Mesothelial cell of epicardium (in vitro differentiated cells): ENCODE data around the gene ZNF778. TPM values are rescaled to one million over a fixed set of nuclear protein-coding genes. Genes with fewer than 3 reads are reported as not detected.
"Not testable (repeated sequence)": the region's sequence is repeated elsewhere in the genome, so short reads cannot be mapped to it uniquely, and the experiment has no call there.

Source experiments
- DNase-seq, 2 experiments: peaks; one replicate each; pipeline ENCODE4 v3.0.0; 2021; ENCODE audit warnings: low spot score in 2 of 2; ENCODE audit not compliant: unreplicated experiment in 2 of 2
- H3K27ac Mint-ChIP-seq: 2 replicates; pipeline ENCODE4 v1.8.0; 2021; ENCODE audit warnings: mixed read lengths
- H3K27me3 Mint-ChIP-seq: 2 replicates; pipeline ENCODE4 v1.8.0; 2021; ENCODE audit warnings: low read depth, mixed read lengths
- H3K36me3 Mint-ChIP-seq: 2 replicates; pipeline ENCODE4 v1.8.0; 2021; ENCODE audit warnings: mixed read lengths
- H3K4me1 Mint-ChIP-seq: 2 replicates; pipeline ENCODE4 v1.8.0; 2021; ENCODE audit warnings: mixed read lengths
- H3K4me3 Mint-ChIP-seq: 2 replicates; pipeline ENCODE4 v1.8.0; 2021; ENCODE audit warnings: mild to moderate bottlenecking, moderate library complexity, mixed read lengths
- H3K9me3 Mint-ChIP-seq: 2 replicates; pipeline ENCODE4 v1.8.0; 2021; ENCODE audit warnings: mixed read lengths
- CTCF ChIP-seq: fragments of 200-600 bp; sonication (generic); IDR thresholded peaks from one replicate; pipeline ENCODE4 v1.5.0; 2021; ENCODE audit warnings: antibody characterized with exemption; ENCODE audit not compliant: unreplicated experiment
- total RNA-seq: library from RNA; stranded (reverse); gene quantifications from 3 replicates; pipeline ENCODE4 v1.2.1, GENCODE V29; 2021

The ZNF778 gene
- total RNA-seq, 1 donor from 2014 or later: 10.4 TPM

GRCh38 chr16:89184677-89184932 lies 32.9 kb upstream of the ZNF778 start:
- Mint-ChIP-seq H3K9me3 (no peaks in the 10 kb centered on the region), H3K4me3 (no peak overlapping the region), H3K36me3 (no peaks in the 10 kb centered on the region), H3K27me3 (peaks cover 15% of the 10 kb centered on the region), H3K4me1 (no peaks in the 10 kb centered on the region), H3K27ac (no peak overlapping the region)
- TF ChIP-seq CTCF: no peak
- DNase-seq: no peak

GRCh38 chr16:89184933-89185794 lies 32.3 kb upstream of the ZNF778 start:
- Mint-ChIP-seq H3K4me3 (no peak overlapping the region), H3K9me3 (no peaks in the 10 kb centered on the region), H3K36me3 (no peaks in the 10 kb centered on the region), H3K27ac (no peak overlapping the region), H3K4me1 (no peaks in the 10 kb centered on the region), H3K27me3 (peaks cover 21% of the 10 kb centered on the region)
- TF ChIP-seq CTCF: no peak
- peak in 1 of 2 experiments; percentile 11 for DNase-seq

GRCh38 chr16:89185887-89186592 lies 31.5 kb upstream of the ZNF778 start:
- not testable (repeated sequence) for H3K36me3 Mint-ChIP-seq, H3K4me3 Mint-ChIP-seq, H3K9me3 Mint-ChIP-seq, H3K4me1 Mint-ChIP-seq, DNase-seq, H3K27ac Mint-ChIP-seq
- H3K27me3 Mint-ChIP-seq: peaks cover 26% of the 10 kb centered on the region

- H3K27ac Mint-ChIP-seq, H3K36me3 Mint-ChIP-seq, H3K9me3 Mint-ChIP-seq, H3K4me3 Mint-ChIP-seq, DNase-seq, H3K4me1 Mint-ChIP-seq: not testable (repeated sequence)
- peaks cover 30% of the 10 kb centered on the region for H3K27me3 Mint-ChIP-seq
These were observed 30.9 kb upstream of the ZNF778 start for GRCh38 chr16:89186593-89187031.

- Mint-ChIP-seq H3K27ac (peak overlapping the region; percentile 53), H3K9me3 (no peaks in the 10 kb centered on the region), H3K27me3 (peaks cover 30% of the 10 kb centered on the region), H3K4me3 (no peak overlapping the region), H3K36me3 (no peaks in the 10 kb centered on the region), H3K4me1 (no peaks in the 10 kb centered on the region)
- TF ChIP-seq CTCF: no peak
- peak in 1 of 2 experiments; percentile 14 for DNase-seq
These were observed 30.3 kb upstream of the ZNF778 start for GRCh38 chr16:89187032-89187769.

- Mint-ChIP-seq H3K27me3 (peaks cover 29% of the 10 kb centered on the region), H3K36me3 (no peaks in the 10 kb centered on the region), H3K9me3 (no peaks in the 10 kb centered on the region), H3K4me1 (no peaks in the 10 kb centered on the region), H3K27ac (no peak overlapping the region), H3K4me3 (no peak overlapping the region)
- no peak for DNase-seq
- no peak for TF ChIP-seq CTCF
These were observed 29.6 kb upstream of the ZNF778 start for GRCh38 chr16:89187770-89188392.

GRCh38 chr16:89188471-89189357 lies 28.8 kb upstream of the ZNF778 start:
- H3K9me3 Mint-ChIP-seq, H3K4me1 Mint-ChIP-seq, H3K27ac Mint-ChIP-seq, H3K4me3 Mint-ChIP-seq, DNase-seq, H3K36me3 Mint-ChIP-seq: not testable (repeated sequence)
- peaks cover 24% of the 10 kb centered on the region for H3K27me3 Mint-ChIP-seq
